ENCODE data around the gene ASB13.

ASB13 gene

DNA sequence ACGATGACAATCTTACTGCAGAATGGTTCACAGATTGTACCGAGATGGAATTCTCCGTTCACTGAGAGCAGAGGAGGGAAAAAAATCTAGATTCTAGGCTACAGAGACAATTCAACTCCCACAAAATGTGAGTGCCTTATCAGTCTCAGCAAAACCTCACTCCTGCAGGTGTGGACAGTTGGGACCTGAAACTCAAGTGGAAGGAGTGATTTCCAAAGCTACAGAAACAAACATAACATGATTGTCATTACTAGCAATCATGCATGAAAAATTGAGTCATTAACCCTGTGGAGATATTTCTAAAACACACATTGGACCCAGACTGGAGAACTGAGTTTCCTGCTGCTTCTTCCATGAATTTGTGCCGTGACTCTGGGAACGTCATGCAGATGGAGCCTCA is 71.3 kb downstream of the ASB13 start:
- TF ChIP-seq GATA2 (IDR thresholded peaks at IDR 0.05; ENCODE audit: low read depth, low read length) (peak; percentile 42; the same call in 1 of the 2 replicates), GATA3 (IDR thresholded peaks at IDR 0.05; ENCODE audit: low read depth, low read length) (no peak)

DNA sequence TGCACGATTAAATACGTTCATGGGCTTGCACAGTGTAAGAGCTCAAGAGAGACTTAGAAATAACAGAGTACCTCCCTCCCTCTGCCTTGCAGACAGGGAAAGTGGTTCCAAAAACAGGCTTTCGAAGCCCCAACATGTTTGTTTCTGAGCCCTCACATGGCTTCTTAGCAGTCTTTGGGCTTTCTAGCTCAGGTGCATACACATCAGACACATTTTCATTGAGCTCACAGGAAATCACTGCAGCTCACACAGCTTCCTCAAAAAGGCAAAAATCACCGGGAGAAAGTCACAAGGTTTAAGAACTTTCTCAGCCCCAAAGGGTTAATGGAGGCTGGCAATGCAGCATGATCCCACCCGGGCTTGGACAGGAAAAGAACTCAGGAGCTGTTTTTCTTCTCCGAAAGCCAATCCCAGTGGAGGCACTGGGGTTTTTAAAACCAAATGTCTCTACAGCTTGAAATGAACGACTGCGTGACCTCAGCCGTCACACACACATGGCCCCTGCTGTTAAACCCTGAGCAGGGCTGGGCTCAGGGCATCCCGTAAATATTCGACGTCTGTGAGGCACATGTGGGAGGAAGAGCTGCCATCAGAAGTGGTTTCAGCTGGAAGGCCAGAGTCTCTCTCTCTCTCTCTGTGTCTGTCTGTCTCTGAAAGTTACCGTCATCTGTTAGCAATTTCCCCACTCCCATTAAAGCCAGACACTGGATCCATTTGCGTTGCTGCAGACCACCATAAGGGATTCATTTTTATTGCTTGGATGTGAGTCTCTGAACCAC is 71.9 kb downstream of the ASB13 start:
- no peak for TF ChIP-seq GATA2 (IDR thresholded peaks at IDR 0.05; ENCODE audit: low read depth, low read length)
- TF ChIP-seq GATA3 (IDR thresholded peaks at IDR 0.05; ENCODE audit: low read depth, low read length) = no peak

DNA sequence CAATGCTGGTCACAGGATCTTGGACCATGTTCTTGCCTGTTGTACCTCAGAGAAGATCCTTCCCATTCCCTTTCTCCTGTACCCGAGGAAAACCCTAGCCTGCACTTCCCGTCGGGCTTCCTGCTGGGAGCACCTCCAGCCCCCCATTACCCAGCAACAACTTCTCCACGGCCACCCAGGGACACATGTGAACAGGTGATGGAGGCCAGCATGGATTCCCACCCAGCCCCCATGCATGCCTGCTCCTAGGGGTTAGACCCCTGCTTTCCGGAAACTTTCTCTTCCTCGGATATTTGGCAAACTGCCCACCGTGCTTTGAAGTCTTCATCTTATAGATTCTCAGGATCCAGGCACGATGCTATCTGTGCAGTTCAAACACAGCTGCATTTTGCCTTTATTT is 74.3 kb downstream of the ASB13 start:
- TF ChIP-seq GATA2 (IDR thresholded peaks at IDR 0.05; ENCODE audit: low read depth, low read length) (no peak), GATA3 (IDR thresholded peaks at IDR 0.05; ENCODE audit: low read depth, low read length) (no peak)

DNA sequence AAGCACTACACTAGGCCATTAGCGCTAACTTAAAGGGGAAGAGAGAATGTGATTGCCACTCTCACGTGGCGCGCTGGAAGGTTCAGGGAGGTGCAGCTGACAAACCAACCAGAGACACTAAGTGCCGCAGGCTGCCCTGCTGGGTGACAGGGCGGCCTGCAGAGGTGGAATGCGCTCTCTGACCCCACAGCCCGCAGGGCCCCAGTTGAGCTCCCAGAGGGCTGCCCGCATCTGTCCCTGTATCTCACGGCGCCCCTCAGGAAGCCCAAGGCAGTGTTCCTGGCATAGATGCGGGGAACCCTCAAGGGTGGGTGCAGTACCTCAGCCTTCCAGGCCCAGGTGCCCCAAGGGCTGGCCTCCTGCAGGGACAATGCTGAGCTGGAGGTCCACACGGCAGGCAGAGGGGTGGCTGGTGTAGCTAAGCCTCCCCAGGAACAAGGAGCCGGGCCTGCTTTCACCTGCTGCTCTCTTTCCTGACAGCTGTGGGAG is 75.0 kb downstream of the ASB13 start:
- TF ChIP-seq GATA3 (IDR thresholded peaks at IDR 0.05; ENCODE audit: low read depth, low read length) (no peak), GATA2 (IDR thresholded peaks at IDR 0.05; ENCODE audit: low read depth, low read length) (no peak)

DNA sequence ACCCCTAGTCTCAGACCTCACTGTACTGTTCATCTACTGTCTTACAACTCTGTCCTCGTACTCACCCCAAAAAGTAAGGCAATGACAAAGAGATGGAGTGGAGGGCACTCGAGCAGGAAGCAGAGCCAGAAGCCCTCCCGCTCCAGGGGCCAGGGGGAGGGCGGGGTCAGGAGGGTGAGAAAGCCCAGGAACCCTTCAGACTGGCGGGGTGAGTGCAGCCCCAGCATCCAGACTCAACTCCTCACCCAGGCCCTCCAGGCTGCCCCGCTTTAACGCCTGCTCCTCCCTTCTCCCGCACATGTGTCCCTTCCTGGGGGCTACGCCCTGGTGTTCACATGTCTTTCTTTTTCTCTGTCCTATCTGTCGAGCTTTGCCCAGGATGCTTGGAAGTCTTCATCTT is 75.6 kb downstream of the ASB13 start:
- TF ChIP-seq GATA3 (IDR thresholded peaks at IDR 0.05; ENCODE audit: low read depth, low read length) = no peak

DNA sequence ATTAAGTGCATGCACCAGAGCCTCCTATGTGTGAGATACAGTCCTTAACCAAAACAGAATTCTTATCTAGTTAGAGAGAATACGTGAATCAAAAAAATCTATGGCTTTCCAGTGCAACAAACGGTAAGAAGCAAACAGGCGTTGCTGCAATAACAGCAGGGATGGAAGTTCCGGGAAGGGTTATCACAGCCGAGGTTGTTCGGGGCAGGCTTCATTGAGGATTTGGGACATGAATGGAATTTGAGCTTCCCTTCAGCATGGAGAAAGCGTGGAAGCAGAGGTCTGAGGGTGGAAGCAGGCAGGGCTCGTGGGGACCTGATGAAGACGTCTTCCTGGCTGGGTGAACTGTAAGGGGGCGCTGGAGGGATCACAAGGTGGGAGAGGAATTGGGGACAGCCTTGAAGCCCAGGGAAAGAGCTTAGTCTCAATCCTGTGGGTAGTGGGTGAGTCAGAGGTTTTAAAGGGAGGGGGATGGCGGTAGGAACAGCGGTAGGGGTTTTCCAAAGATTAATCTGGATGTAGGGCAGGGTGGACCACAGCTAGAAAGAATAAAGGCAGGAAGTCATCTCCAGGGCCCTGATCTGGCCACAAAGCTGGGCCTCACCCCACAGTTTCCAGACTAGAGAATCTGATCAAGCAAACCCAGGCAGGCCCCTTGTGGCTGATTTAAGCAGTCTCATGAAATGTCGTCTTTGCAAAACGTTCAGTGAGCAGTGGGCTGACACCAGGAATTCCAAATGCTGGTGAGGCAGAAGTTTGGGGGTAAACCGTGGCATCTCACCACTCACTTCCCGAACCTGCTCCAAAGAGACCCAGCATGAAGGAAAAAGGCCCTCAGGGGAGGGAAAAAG is 76.5 kb downstream of the ASB13 start:
- TF ChIP-seq GATA2 (IDR thresholded peaks at IDR 0.05; ENCODE audit: low read depth, low read length) (no peak), GATA3 (IDR thresholded peaks at IDR 0.05; ENCODE audit: low read depth, low read length) (no peak)

DNA sequence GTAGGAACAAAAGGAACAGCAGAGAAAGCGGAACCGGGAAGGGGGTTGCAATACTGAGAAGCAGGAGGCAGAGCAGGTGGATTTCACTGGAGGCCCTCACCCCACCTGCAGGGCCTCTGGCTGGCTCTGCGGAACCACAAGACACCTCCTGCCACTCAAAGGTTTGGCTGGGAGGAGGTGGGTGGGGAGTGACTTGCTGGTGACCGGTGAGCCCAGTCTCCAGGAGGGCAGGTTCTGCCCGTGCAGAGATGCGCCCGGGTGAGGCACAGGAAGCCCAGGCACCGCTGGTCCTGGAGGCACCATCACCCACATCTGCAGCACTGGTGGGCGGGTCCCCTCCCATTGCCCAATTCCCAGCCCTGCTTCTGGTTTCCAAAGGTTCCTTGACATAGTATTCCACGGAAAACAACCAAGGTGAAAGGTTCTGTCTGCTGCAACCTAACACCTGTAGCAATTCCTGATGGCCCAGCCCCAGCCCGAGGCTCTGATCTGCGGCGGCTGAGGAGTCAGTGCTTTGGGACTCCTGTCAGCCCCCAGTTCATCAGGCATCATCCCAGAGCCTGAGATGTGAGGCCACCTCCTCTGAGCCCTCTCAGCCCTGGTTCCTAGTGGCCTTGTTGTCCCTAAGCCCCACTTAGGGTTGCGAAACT is 77.3 kb downstream of the ASB13 start:
- no peak for TF ChIP-seq GATA3 (IDR thresholded peaks at IDR 0.05; ENCODE audit: low read depth, low read length)
- TF ChIP-seq GATA2 (IDR thresholded peaks at IDR 0.05; ENCODE audit: low read depth, low read length) = no peak
